ENCODE results near the gene KCNK6.

- TF ChIP-seq POLR2AphosphoS5 (IDR thresholded peaks at IDR 0.05; ENCODE audit: low read depth) = no peak
- no peak for TF ChIP-seq CTCF (IDR thresholded peaks at IDR 0.05; ENCODE audit: insufficient read depth, low read length)
- TF ChIP-seq GABPA (IDR thresholded peaks at IDR 0.05; ENCODE audit: low read depth) = no peak
- no peak for TF ChIP-seq REST (IDR thresholded peaks at IDR 0.05; ENCODE audit: insufficient replicate concordance, low read depth)
Observed at GRCh38 chr19:38369584-38369983, 49.9 kb downstream of the KCNK6 start.
